Esophagus muscularis mucosa (tissue), 3 donors: Measurements from ENCODE around the gene TRRAP.

Experiments
- POLR2A ChIP-seq: fragments of 450-650 bp; IDR thresholded peaks from one replicate; pipeline ENCODE4 v1.6.1; 2017; ENCODE audit warnings: antibody characterized with exemption, moderate library complexity, mild to moderate bottlenecking, low read depth
- POLR2AphosphoS5 ChIP-seq, 2 donors: sonication (generic); formaldehyde crosslinking; IDR thresholded peaks; one replicate each; pipeline ENCODE4 v1.6.1; 2017; ENCODE audit warnings: antibody characterized with exemption in 2 of 2
- TF ChIP-seq, protein P1 (sequence below), 3 experiments: fragments of 200-600 bp in 2 of 3; fragments of 450-650 bp in 1 of 3; sonication (generic) in 2 of 3; IDR thresholded peaks; one replicate each; pipeline ENCODE4 v1.5.1; 2017 to 2019; ENCODE audit warnings: antibody characterized with exemption in 3 of 3, mild to moderate bottlenecking in 2 of 3, moderate library complexity in 1 of 3

DNA sequence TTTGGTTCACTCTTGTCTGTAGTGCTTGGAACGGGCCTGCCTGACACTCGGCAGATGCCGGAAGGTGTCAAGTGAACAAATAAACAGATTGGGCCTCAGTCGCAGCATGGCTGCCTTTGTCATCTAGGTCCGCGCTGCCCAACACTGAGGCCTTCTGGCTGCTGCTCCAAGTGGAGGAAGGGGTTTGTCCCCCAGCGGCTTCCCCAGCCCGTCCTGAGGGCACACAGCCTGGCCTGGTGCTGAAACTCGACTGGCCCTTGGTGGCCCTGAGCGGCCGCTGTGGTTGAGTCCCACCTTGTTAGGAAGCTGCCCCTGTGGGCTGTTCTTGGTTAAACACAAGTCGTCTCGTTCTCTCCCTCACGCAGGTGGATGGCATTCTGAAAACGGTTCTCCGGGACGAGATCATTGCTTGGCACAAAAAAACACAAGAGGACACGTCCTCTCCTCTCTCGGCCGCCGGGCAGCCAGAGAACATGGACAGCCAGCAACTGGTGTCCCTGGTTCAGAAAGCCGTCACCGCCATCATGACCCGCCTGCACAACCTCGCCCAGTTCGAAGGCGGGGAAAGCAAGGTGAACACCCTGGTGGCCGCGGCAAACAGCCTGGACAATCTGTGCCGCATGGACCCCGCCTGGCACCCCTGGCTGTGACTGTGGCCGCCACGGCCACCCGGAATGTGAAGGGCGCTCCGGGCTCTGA lies 133.5 kb downstream of the TRRAP start:
- TF ChIP-seq, protein P1, sequence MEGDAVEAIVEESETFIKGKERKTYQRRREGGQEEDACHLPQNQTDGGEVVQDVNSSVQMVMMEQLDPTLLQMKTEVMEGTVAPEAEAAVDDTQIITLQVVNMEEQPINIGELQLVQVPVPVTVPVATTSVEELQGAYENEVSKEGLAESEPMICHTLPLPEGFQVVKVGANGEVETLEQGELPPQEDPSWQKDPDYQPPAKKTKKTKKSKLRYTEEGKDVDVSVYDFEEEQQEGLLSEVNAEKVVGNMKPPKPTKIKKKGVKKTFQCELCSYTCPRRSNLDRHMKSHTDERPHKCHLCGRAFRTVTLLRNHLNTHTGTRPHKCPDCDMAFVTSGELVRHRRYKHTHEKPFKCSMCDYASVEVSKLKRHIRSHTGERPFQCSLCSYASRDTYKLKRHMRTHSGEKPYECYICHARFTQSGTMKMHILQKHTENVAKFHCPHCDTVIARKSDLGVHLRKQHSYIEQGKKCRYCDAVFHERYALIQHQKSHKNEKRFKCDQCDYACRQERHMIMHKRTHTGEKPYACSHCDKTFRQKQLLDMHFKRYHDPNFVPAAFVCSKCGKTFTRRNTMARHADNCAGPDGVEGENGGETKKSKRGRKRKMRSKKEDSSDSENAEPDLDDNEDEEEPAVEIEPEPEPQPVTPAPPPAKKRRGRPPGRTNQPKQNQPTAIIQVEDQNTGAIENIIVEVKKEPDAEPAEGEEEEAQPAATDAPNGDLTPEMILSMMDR (IDR thresholded peaks at IDR 0.05), result no peak
- no peak for TF ChIP-seq POLR2A
- no peak for TF ChIP-seq POLR2AphosphoS5 (IDR thresholded peaks at IDR 0.05)
